HepG2 (cell line): ENCODE results near the gene DPM1. TPM values are rescaled to one million over a fixed set of nuclear protein-coding genes. Genes with fewer than 3 reads are reported as not detected.
A peak's percentile ranks its signal among the peaks of the same experiment; 100 is the strongest.

Experiments
- ATAC-seq: fragments of 200-7000 bp; cut with Tn5 transposase; 3 replicates; pipeline ENCODE4 v1.9.1; 2020; ENCODE audit warnings: mild to moderate bottlenecking, moderate library complexity
- BruUV-seq: library from RNA; stranded (reverse); fragments of 400-500 nt; replicated peaks from 2 replicates; lab custom pipeline; 2021; lab: Mats Ljungman, UMichigan
- CTCF ChIA-PET: fragments of 300-600 bp; formaldehyde crosslinking; extraction: SDS; loops from one replicate; lab custom pipeline; 2021; ENCODE audit warnings: low total read pairs, inconsistent platforms, low intra/inter-chr PET ratio; lab: Yijun Ruan, JAX
- POLR2A ChIA-PET: fragments of 350-600 bp; sonication (Branson Sonifier 250); formaldehyde crosslinking; loops from one replicate; lab custom pipeline; 2020; ENCODE audit warnings: antibody characterized with exemption, inconsistent platforms; lab: Yijun Ruan, JAX
- DNase-seq: peaks from one replicate; pipeline ENCODE4 v3.0.0-alpha.2; 2015; ENCODE audit warnings: low spot score
- FAIRE-seq: peaks from 3 replicates; lab custom pipeline; 2011; peaks lifted over from hg19 to GRCh38; lab: Jason Lieb, UNC
- H2AFZ ChIP-seq: one replicate; pipeline ENCODE4 v1.6.1; 2011; ENCODE audit warnings: low read length, inconsistent platforms
- H3K27ac ChIP-seq: fragments of 300-600 bp; 3 replicates; pipeline ENCODE4 v1.8.0; 2011; ENCODE audit warnings: mixed run types, mild to moderate bottlenecking, mixed read lengths, low read length, inconsistent platforms; ENCODE audit not compliant: insufficient read depth; ENCODE audit errors: extremely low read length
- H3K27me3 ChIP-seq, 2 experiments: fragments of 200-600 bp in 1 of 2; 2 replicates in 1 of 2; 3 replicates in 1 of 2; pipeline versions ENCODE4 v1.6.0 to v1.8.0; 2011; ENCODE audit warnings: low read length in 2 of 2, mild to moderate bottlenecking in 2 of 2, moderate library complexity in 2 of 2, inconsistent platforms in 1 of 2; ENCODE audit not compliant: insufficient read depth in 2 of 2, control insufficient read depth in 1 of 2
- H3K36me3 ChIP-seq, 2 experiments: fragments of 200-600 bp in 1 of 2; replicated peaks in 1 of 2; 2 replicates in 1 of 2; 3 replicates in 1 of 2; pipeline versions ENCODE4 v1.5.1 to v1.8.0; 2011; ENCODE audit warnings: low read length in 2 of 2, inconsistent platforms in 1 of 2; ENCODE audit not compliant: insufficient read depth in 2 of 2, control insufficient read depth in 1 of 2
- H3K4me1 ChIP-seq: 2 replicates; pipeline ENCODE4 v1.5.1; 2012; ENCODE audit warnings: low read length, inconsistent platforms; ENCODE audit not compliant: insufficient read depth
- H3K4me2 ChIP-seq: 2 replicates; pipeline ENCODE4 v1.6.0; 2011; ENCODE audit warnings: low read depth, low read length, inconsistent platforms
- H3K4me3 ChIP-seq, 3 experiments: fragments of 200-600 bp in 1 of 3; sonication (generic), shearing (Covaris generic) in 1 of 3; replicated peaks in 1 of 3; 2 replicates each; pipeline ENCODE4 v1.5.1; 2011 to 2016; ENCODE audit warnings: low read length in 3 of 3, inconsistent platforms in 2 of 3, low read depth in 2 of 3, mild to moderate bottlenecking in 2 of 3, control low read depth in 1 of 3, mixed read lengths in 1 of 3; ENCODE audit not compliant: insufficient read depth in 1 of 3
- H3K79me2 ChIP-seq: one replicate; pipeline ENCODE4 v1.6.1; 2011; ENCODE audit warnings: low read length, inconsistent platforms; ENCODE audit not compliant: insufficient read depth
- H3K9ac ChIP-seq: 2 replicates; pipeline ENCODE4 v1.6.0; 2011; ENCODE audit warnings: mild to moderate bottlenecking, low read depth, low read length, inconsistent platforms; ENCODE audit not compliant: insufficient read depth
- H3K9me3 ChIP-seq: 2 replicates; pipeline ENCODE4 v1.5.1; 2012; ENCODE audit warnings: mild to moderate bottlenecking, low read length
- H4K20me1 ChIP-seq: 2 replicates; pipeline ENCODE4 v1.6.0; 2011; ENCODE audit warnings: inconsistent platforms, mild to moderate bottlenecking, low read length, moderate library complexity; ENCODE audit not compliant: insufficient read depth
- HNF4A ChIP-seq: sonication (generic); formaldehyde crosslinking; IDR thresholded peaks from 2 replicates; pipeline ENCODE4 v1.4.0; 2020; ENCODE audit warnings: missing genetic modification reagents
- PAF1 ChIP-seq: IDR thresholded peaks from 2 replicates; pipeline ENCODE4 v1.6.1; 2016; ENCODE audit warnings: missing genetic modification reagents, missing compliant biosample characterization
- RBM22 ChIP-seq: fragments of 200-400 bp; formaldehyde crosslinking; optimal IDR thresholded peaks from 2 replicates; pipeline ENCODE3; 2017; ENCODE audit warnings: mild to moderate bottlenecking, low read length, moderate library complexity
- SMC3 ChIP-seq: IDR thresholded peaks from 2 replicates; pipeline ENCODE4 v1.6.1; 2011; ENCODE audit warnings: low read length, improper control_type of control experiment
- SSRP1 ChIP-seq: IDR thresholded peaks from 2 replicates; pipeline ENCODE4 v1.6.1; 2016; ENCODE audit warnings: control low read depth
- TBX3 ChIP-seq: fragments of 450-650 bp; IDR thresholded peaks from 2 replicates; pipeline ENCODE4 v1.6.1; 2017; ENCODE audit warnings: antibody characterized with exemption, mild to moderate bottlenecking, inconsistent platforms, borderline replicate concordance
- TEAD2 ChIP-seq: sonication (generic); formaldehyde crosslinking; IDR thresholded peaks from 2 replicates; pipeline ENCODE4 v1.9.0; 2021; ENCODE audit warnings: missing genetic modification reagents
- TSC22D2 ChIP-seq: sonication (generic); formaldehyde crosslinking; IDR thresholded peaks from 2 replicates; pipeline ENCODE4 v1.5.1; 2020; ENCODE audit warnings: missing genetic modification reagents, mild to moderate bottlenecking, borderline replicate concordance
- WIZ ChIP-seq: sonication (generic); formaldehyde crosslinking; IDR thresholded peaks from 2 replicates; pipeline ENCODE4 v1.5.1; 2020; ENCODE audit warnings: mild to moderate bottlenecking, missing genetic modification reagents
- ZBTB20 ChIP-seq: sonication (generic); formaldehyde crosslinking; IDR thresholded peaks from 2 replicates; pipeline ENCODE4 v1.8.1; 2023; ENCODE audit warnings: missing genetic modification reagents, low read depth, mild to moderate bottlenecking, borderline replicate concordance
- ZNF121 ChIP-seq: sonication (generic); formaldehyde crosslinking; IDR thresholded peaks from 2 replicates; pipeline ENCODE4 v1.5.0; 2020; ENCODE audit warnings: mild to moderate bottlenecking, missing genetic modification reagents
- ZNF20 ChIP-seq: sonication (generic); formaldehyde crosslinking; IDR thresholded peaks from 2 replicates; pipeline ENCODE4 v1.4.0; 2020; ENCODE audit warnings: mild to moderate bottlenecking, moderate library complexity, missing genetic modification reagents
- ZNF224 ChIP-seq: sonication (generic); formaldehyde crosslinking; IDR thresholded peaks from 2 replicates; pipeline ENCODE4 v1.5.0; 2020; ENCODE audit warnings: mild to moderate bottlenecking, missing genetic modification reagents
- ZNF460 ChIP-seq: sonication (generic); formaldehyde crosslinking; IDR thresholded peaks from 2 replicates; pipeline ENCODE4 v1.5.1; 2020; ENCODE audit warnings: missing genetic modification reagents, mild to moderate bottlenecking, borderline replicate concordance
- ZNF782 ChIP-seq: sonication (generic); formaldehyde crosslinking; IDR thresholded peaks from 2 replicates; pipeline ENCODE4 v1.4.0; 2020; ENCODE audit warnings: missing genetic modification reagents, mild to moderate bottlenecking, borderline replicate concordance
- WGBS: methylation state at CpG from one replicate; pipeline ENCODE4 v1.1.6; 2017; ENCODE audit warnings: low lambda C conversion rate; 5-methylcytosine and 5-hydroxymethylcytosine counted together
- in situ Hi-C: cut with HindIII; loops from 2 replicates; pipeline ENCODE4 v1.10.0; 2017; ENCODE audit warnings: low pct_unique_long_range_greater_than_20kb; ENCODE audit not compliant: extremely low pct_ligation_motif_present
- intact Hi-C: fragments of 100-400 bp; cut with micrococcal nuclease; formaldehyde crosslinking; loops from one replicate; pipeline ENCODE4 v1.10.0; 2022; ENCODE audit not compliant: unreplicated experiment
- polyA plus RNA-seq, 8 experiments: library from polyadenylated mRNA; depleted of rRNA in 3 of 8; stranded (reverse) in 7 of 8; unstranded in 1 of 8; fragments of >200 nt; fragmentation: Illumina TruSeq in 4 of 8; extraction: Trizol in 4 of 8; gene quantifications; 2 replicates each; pipeline versions ENCODE4 v1.2.1 to v1.2.3, GENCODE V29; 2011 to 2016; ENCODE audit warnings: low read depth in 4 of 8, missing spikeins in 1 of 8, mixed read lengths in 1 of 8; ENCODE audit not compliant: insufficient read depth in 1 of 8
- total RNA-seq, 5 experiments: library from RNA; depleted of rRNA; stranded (reverse); fragments of >200 nt; fragmentation: Illumina TruSeq; extraction: Trizol; gene quantifications; 2 replicates each; pipeline ENCODE4 v1.2.3, GENCODE V29; 2016; ENCODE audit warnings: low read depth in 1 of 5
- TF ChIP-seq, protein P1 (sequence below): sonication (generic); formaldehyde crosslinking; IDR thresholded peaks from 2 replicates; pipeline ENCODE4 v1.5.1; 2020; ENCODE audit warnings: mild to moderate bottlenecking, missing genetic modification reagents, moderate library complexity
- TF ChIP-seq, protein P2 (sequence below): sonication (generic); formaldehyde crosslinking; IDR thresholded peaks from 2 replicates; pipeline ENCODE4 v1.4.0; 2020; ENCODE audit warnings: missing genetic modification reagents, mild to moderate bottlenecking, borderline replicate concordance
- TF ChIP-seq, protein P3 (sequence below): sonication (generic); formaldehyde crosslinking; IDR thresholded peaks from 2 replicates; pipeline ENCODE4 v1.5.0; 2020; ENCODE audit warnings: mild to moderate bottlenecking, missing genetic modification reagents
- TF ChIP-seq, protein P4 (sequence below): IDR thresholded peaks from 2 replicates; pipeline ENCODE4 v1.6.1; 2016; ENCODE audit warnings: low read depth, borderline replicate concordance
- TF ChIP-seq, protein P5 (sequence below): sonication (generic); formaldehyde crosslinking; IDR thresholded peaks from 2 replicates; pipeline ENCODE4 v1.4.0; 2020; ENCODE audit warnings: mild to moderate bottlenecking, missing genetic modification reagents

DPM1 gene
- total and polyA plus RNA-seq, 2 of the 13 experiments (the other 11 are each of a cell fraction or from before 2014, with no cell fraction given) = 83.2 to 161 TPM

DNA sequence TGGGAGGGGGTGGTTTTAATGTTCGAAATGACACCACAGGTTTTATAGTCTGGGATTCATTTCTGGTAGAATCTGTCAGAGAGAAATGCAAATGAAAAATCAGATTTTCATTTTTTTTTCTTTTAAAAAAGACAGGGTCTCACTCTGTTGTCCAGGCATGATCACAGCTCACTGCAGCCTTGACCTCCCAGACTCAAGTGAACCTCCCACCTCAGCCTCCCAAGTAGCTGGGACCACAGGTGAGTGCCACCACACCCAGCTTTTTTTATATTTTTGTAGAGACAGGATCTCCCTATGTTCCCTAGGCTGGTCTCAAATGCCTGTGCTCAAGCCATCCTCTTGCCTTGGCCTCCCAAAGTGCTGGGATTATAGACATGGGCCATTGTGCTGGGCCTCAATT is 24.7 kb downstream of the DPM1 start:
- peaks cover 13 to 52% of the 10 kb centered on the region in 2 experiments for H3K36me3 ChIP-seq
- in situ Hi-C loops = loop anchor here (10.0 kb wide), 1 partner anchor 139 kb away; the partner anchor contains the start of gene BCAS4
- H3K4me2 ChIP-seq = no peak overlapping the region
- WGBS = 98% methylated on average over 1 of the region's 1 CpG
- intact Hi-C loops = no loop called here
- no peaks in the 10 kb centered on the region for H3K9me3 ChIP-seq
- no peak overlapping the region for H2AFZ ChIP-seq
- CTCF ChIA-PET = no interaction called here
- POLR2A ChIA-PET = interaction anchor here (1.2 kb wide), 1 partner anchor 24 kb away, joined by 3 read pairs; the partner anchor contains the start of gene DPM1
- peak overlapping the region; percentile 15 for H3K27ac ChIP-seq
- no TSS peak for BruUV-seq
- no peaks in the 10 kb centered on the region for H3K27me3 ChIP-seq
- no peak for FAIRE-seq
- peaks cover 12% of the 10 kb centered on the region for H3K4me1 ChIP-seq
- H3K4me3 ChIP-seq = no peak overlapping the region
- H3K79me2 ChIP-seq = peaks cover 18% of the 10 kb centered on the region
- DNase-seq = no peak
- no peak for ATAC-seq
- no peak overlapping the region for H3K9ac ChIP-seq
- peaks cover 7% of the 10 kb centered on the region for H4K20me1 ChIP-seq
- TF ChIP-seq, protein P1, sequence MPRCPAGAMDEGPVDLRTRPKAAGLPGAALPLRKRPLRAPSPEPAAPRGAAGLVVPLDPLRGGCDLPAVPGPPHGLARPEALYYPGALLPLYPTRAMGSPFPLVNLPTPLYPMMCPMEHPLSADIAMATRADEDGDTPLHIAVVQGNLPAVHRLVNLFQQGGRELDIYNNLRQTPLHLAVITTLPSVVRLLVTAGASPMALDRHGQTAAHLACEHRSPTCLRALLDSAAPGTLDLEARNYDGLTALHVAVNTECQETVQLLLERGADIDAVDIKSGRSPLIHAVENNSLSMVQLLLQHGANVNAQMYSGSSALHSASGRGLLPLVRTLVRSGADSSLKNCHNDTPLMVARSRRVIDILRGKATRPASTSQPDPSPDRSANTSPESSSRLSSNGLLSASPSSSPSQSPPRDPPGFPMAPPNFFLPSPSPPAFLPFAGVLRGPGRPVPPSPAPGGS (CRISPR knock-in tag) = no peak
- TF ChIP-seq ZNF782 (CRISPR knock-in tag) (no peak), TBX3 (no peak), WIZ (CRISPR knock-in tag) (no peak), ZBTB20 (CRISPR knock-in tag) (no peak), SMC3 (no peak), ZNF460 (CRISPR knock-in tag) (peak; percentile 61), TEAD2 (CRISPR knock-in tag) (no peak), RBM22 (no peak), ZNF121 (CRISPR knock-in tag) (peak; percentile 53; the same call in 1 of the 2 replicates), ZNF20 (no peak), ZNF224 (no peak), HNF4A (CRISPR knock-in tag) (no peak), TSC22D2 (CRISPR knock-in tag) (no peak), SSRP1 (CRISPR knock-in tag) (no peak), PAF1 (CRISPR knock-in tag) (no peak)
- TF ChIP-seq, protein P2, sequence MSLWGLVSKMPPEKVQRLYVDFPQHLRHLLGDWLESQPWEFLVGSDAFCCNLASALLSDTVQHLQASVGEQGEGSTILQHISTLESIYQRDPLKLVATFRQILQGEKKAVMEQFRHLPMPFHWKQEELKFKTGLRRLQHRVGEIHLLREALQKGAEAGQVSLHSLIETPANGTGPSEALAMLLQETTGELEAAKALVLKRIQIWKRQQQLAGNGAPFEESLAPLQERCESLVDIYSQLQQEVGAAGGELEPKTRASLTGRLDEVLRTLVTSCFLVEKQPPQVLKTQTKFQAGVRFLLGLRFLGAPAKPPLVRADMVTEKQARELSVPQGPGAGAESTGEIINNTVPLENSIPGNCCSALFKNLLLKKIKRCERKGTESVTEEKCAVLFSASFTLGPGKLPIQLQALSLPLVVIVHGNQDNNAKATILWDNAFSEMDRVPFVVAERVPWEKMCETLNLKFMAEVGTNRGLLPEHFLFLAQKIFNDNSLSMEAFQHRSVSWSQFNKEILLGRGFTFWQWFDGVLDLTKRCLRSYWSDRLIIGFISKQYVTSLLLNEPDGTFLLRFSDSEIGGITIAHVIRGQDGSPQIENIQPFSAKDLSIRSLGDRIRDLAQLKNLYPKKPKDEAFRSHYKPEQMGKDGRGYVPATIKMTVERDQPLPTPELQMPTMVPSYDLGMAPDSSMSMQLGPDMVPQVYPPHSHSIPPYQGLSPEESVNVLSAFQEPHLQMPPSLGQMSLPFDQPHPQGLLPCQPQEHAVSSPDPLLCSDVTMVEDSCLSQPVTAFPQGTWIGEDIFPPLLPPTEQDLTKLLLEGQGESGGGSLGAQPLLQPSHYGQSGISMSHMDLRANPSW (CRISPR knock-in tag) = no peak
- TF ChIP-seq, protein P3, sequence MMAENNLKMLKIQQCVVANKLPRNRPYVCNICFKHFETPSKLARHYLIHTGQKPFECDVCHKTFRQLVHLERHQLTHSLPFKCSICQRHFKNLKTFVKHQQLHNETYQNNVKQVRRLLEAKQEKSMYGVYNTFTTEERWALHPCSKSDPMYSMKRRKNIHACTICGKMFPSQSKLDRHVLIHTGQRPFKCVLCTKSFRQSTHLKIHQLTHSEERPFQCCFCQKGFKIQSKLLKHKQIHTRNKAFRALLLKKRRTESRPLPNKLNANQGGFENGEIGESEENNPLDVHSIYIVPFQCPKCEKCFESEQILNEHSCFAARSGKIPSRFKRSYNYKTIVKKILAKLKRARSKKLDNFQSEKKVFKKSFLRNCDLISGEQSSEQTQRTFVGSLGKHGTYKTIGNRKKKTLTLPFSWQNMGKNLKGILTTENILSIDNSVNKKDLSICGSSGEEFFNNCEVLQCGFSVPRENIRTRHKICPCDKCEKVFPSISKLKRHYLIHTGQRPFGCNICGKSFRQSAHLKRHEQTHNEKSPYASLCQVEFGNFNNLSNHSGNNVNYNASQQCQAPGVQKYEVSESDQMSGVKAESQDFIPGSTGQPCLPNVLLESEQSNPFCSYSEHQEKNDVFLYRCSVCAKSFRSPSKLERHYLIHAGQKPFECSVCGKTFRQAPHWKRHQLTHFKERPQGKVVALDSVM = peak; percentile 76
- TF ChIP-seq, protein P4, sequence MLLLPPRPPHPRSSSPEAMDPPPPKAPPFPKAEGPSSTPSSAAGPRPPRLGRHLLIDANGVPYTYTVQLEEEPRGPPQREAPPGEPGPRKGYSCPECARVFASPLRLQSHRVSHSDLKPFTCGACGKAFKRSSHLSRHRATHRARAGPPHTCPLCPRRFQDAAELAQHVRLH (CRISPR knock-in tag) = no peak
- TF ChIP-seq, protein P5, sequence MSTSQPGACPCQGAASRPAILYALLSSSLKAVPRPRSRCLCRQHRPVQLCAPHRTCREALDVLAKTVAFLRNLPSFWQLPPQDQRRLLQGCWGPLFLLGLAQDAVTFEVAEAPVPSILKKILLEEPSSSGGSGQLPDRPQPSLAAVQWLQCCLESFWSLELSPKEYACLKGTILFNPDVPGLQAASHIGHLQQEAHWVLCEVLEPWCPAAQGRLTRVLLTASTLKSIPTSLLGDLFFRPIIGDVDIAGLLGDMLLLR (CRISPR knock-in tag) = no peak
